Fibroblast of skin of back (primary cell): ENCODE results near the gene CPLX4.

Experiments used
- DNase-seq: peaks from one replicate; pipeline ENCODE4 v3.0.0-alpha.2; 2013

Gene CPLX4

GRCh38 chr18:59306640-59307039 is 11.8 kb downstream of the CPLX4 start:
- DNase-seq, result no peak

- DNase-seq, result no peak
Observed at GRCh38 chr18:59305295-59305694, 13.2 kb downstream of the CPLX4 start.

DNA sequence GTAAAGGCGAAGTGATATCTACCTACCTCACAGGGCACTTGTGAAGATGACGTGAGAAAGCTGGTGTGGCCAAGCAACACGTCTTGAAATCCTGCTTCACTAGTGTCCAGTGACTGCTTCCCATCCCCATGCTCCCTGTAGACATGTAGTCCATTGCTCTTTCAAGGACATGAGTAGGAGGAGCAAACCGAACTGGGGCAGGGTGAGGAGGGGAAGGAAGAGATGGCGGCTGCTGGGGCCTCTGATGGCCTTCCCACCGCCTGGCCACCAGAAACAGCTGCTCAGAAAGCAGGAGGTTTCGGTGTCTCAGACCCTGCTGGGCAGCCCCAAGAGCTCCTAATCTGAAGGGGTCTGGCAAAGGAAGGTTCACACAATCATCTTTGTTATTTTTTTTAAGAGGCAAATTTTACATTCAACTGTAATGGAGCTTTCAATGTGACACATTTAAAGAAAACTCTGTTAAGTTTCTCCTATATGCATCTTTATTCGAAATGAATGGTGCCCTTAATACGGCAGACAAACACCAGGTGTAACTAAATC is 14.7 kb downstream of the CPLX4 start:
- no peak for DNase-seq

DNA sequence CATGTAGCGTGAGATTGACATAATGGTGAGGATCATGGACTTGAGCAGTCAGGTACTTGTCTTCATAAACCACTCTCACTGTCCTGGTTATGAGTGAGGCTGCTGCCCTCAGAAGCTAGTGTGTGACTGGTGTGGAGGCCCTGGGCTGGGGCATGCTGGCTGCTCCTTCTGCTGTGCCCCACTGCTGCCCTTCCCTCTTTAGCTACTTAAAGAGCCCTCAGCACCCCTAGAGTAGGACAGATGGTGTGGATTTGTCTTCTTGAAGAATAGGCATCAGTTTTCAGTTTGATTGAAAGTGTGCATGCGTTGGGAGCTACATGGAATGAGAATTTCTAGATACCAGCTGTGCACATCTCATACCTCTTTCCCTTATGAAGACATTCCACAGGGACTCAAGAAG is 15.4 kb downstream of the CPLX4 start:
- no peak for DNase-seq

DNA sequence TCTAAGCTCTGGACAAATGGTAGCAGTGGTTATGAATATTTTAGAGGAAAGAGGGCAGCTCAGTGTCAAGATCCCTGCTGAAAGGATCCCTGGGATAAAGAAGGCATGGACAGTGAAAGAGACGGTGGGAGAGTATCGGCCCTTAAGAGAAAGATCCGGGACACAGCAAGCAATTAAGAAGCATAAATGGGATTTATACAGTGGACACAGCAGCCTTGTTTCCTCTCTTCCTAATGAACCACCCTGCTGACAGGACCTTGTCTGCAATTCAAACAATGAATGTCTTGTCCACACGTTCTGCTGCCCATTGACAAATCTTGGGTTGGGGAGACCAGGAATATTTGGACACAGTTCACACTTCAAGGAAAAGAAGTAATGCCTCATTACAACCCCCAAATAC is 16.5 kb downstream of the CPLX4 start:
- no peak for DNase-seq

DNA sequence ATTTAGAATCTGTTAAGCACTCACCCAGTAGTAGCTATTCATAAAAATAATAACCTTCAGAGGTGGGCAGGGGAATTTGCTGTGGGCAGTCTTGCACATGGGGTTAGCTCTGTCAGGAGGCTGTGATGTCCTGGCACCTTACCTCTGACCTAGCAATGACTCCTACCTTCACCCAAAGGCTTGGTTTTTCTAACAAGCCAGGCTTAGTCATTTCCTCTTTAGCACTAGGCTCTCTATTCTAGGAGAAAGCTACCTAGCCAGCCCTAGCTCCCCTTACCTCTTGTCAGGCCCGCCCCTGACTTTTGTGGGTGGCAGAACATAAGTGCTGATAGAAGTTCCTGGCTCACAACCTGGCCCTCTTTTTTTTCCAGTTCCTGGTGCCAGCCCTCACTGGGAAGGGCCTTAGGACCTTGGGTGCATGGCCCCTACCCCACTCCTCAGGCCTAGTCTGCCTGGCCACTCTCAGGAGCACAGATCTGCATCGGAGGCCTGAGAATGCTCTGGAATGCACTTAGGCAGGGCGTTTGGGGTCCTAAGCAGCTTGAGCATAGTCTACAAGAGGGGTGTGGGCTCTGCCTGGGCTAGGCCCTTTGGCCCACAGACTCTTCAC is 17.7 kb downstream of the CPLX4 start:
- no peak for DNase-seq

GRCh38 chr18:59298871-59299270 is 19.6 kb downstream of the CPLX4 start:
- DNase-seq, result no peak

DNA sequence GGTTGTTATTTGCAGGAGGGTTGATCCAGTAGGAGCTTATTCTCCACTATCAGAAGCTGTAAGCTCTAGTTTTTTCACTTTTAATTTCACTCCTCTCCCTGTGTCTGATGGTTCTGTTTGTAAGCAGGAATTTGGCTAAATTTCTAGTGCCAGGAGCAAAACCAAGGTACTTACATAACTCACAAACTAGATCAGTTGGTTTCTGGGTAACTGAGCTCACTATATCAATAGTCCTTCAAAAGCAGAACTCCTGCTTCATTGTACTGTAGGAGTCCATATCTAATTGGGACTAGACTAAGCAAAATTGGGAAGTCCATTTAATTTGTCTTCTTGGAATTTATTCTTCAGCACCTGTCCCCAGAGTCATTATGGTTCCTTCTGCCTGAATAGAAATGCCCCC is 25.1 kb downstream of the CPLX4 start:
- no peak for DNase-seq

DNA sequence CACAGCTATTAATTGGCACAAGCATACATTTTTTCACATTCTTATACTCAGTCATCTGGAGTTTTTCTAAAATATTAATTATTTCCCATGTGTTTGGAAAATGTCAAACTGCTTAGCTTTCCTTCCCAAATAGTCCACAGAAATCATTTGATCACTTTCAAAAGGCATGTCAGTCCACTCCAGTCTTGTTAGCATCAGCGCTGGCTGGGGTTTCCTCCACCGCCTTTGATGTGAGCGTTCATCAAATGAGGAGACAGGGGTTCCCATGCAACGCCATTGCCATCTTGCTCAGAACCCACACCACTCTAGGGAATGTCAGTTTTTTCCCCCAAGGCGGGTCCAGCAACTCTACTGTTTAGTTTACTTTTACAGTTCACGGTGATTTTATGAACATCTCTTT is 32.1 kb downstream of the CPLX4 start:
- no peak for DNase-seq

DNA sequence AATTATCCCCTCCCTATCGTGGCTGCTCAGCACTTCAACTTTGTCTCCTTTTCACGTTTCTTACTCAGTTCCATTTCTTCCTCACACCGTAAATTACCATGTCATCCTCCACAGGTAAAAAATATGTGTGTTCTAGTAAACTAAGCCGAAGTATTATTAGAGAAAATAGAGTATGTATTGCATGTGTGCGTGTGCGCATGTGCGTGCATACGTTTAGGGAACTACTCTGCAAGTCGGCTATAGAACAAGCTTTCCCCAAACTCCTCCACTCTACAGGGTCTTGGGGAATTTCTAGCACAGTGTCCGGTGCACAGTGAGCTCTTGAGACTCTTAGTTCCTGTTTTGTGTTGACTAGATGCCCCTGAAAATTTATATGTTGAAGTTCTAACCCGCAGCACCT is 36.1 kb downstream of the CPLX4 start:
- DNase-seq, result no peak

DNA sequence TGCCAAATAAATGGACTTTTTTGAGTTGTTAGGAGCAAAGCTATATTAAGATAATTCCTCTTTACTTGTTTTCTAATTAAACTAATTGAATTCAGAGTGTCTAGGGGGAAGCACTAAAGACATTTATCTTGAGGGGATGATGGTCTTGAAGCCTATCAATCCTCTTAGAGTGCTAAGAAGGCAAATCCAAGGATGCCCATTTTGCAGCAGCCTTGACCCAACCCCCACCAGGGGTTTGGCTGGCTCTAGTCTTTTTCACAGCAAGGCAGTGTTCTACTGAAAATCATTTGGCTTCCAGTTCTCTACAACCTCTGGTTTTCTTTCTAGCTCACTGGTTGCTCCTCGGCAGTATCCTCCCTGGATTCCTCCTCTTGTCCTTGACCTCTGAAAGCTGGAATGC is 38.7 kb downstream of the CPLX4 start:
- no peak for DNase-seq

DNA sequence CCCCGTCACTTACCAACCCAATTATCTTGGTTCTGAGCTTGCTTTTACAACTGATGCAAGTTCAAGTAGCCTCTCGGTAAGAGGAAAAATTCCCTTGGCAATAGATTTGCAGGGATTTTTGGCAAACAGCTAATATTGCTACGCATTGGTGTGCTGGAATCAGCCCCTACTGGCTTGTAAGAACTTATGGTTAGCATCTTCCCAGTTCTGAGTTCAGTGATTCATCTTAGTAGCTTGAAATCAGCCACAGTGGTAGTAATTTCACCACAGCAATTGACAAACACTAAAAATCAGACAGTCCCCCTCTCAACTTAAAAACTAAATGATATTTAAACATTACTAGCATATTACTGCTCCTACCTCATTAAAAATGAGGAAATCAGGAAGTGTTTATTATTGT is 39.3 kb downstream of the CPLX4 start:
- DNase-seq, result no peak

DNA sequence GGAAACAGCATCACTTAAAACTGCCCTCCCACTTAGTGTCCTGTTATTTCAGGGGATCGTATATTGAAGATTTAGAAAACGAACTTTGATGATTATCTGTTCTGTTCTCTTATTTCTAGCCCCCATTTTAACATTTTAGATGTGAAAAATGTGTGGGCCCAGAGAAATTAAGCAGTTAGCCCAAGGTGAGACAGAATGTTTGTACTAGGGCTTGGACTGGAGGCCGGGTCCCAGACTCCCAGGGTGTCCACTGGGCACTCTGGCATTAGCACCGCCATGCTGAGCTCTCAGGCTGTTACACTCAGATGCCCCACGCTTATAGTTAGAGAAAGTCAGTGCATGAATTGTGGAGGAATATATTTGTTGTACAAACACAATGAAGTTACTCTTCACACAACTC is 39.7 kb downstream of the CPLX4 start:
- no peak for DNase-seq

DNA sequence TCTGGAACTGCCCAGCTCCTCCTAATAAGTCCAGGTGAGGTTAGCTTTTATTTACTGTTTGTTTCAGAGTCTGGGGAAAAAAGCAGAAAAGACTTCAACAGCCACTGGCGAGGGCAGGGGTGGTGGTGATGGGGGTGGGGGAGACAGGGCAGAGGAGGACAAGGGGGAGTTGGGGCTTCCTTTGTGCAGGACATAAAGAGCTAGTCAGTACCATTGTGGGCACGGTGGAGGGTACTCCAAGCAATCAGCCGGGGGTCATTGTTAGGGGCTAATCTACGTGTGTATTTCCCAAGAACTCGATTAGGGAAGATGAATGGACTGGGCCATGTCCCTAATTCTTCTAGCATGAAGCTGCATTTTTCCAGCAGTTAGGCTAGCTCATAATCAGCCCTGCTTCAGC is 42.4 kb downstream of the CPLX4 start:
- DNase-seq, result no peak

DNA sequence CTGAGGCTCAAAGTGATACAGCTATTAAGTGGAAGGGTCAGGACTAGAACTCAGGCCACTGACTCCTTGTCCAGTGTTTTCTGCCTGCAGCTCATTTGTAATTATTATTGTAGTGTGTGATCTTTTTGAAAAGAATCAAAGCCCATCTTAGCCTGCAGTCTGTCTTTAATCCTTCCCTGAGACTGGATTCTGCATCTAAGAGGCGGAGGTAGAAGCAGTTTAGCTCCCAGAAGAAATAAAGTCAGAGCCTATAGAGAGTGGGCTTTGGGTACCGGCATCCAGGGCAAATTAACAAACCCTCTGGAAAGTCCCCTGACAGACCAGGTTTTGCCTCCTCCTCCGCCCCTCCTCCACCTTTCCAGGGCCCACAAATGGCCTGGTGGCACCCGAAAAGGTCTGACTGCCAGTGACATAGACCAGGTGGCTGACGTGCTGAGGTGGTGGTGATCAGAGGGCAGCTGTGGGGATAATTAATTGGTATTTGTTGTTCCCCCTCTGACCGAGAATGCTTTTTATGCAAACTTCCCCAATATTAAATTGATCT is 43.0 kb downstream of the CPLX4 start:
- no peak for DNase-seq

DNA sequence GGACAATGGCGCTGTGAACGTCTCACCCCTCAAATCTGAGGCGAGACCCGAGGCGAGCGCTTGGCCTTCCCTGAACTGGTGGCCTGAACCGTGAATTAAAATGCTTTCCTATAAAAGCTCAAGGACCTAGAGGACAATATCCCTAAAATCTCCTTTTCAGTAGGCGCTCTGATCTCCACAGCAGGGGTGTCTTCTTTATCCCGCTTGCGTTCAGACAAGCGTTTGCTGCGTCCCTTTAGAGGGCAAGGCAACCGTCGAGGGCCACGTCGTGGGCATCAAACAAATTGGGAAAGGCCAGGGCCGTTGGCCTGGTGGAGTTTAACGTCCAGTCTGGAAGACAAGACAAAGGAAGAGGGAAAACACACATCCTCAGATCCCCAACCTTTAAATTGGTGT is 43.9 kb downstream of the CPLX4 start:
- DNase-seq, result no peak

DNA sequence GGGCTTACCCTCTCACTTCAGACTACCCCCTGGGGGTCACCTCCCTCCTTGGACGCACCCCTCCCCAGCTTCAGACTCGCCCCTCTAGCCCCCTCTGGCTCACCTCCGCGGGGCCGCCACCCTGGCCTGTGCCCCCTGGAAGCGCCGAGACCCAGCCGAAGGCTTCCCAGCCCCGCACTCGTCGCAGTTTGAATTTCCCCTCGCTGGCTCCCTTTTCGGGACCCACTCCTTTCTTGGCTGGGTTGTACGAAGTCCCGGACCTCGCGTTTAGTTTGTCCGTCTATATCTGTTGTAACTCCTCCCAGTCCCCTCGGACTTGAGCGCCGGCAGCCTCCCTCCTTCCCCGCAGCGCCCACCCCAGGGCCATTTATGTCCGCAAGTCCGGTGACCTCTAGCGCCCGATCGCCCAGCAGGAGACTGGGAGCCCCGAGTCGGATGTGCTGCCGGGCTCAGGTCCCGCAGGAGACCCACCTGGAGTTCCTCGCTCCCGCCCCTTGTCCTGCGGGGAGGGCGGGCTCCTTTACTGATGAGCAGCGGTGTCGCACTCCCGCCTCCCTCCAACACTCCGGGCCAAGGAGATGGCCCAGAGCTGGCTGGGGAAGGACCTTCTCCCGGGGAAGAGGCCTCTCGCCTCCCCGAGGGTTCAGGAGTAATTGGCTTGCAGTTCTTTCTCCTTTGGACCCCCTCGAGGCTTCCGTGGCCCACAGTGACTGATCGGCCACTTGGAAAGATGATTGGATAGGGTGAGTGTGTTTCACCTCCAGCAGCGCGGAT is 44.5 kb downstream of the CPLX4 start:
- no peak for DNase-seq

GRCh38 chr18:59272891-59273758 is 45.3 kb downstream of the CPLX4 start, which contains the start of gene RAX:
Gene RAX (minus strand): TSS chr18:59273454. CDS start chr18:59273206, 248 bp downstream.
- peak; percentile 36 for DNase-seq

- no peak for DNase-seq
Observed at GRCh38 chr18:59272221-59272888, 46.1 kb downstream of the CPLX4 start.

DNA sequence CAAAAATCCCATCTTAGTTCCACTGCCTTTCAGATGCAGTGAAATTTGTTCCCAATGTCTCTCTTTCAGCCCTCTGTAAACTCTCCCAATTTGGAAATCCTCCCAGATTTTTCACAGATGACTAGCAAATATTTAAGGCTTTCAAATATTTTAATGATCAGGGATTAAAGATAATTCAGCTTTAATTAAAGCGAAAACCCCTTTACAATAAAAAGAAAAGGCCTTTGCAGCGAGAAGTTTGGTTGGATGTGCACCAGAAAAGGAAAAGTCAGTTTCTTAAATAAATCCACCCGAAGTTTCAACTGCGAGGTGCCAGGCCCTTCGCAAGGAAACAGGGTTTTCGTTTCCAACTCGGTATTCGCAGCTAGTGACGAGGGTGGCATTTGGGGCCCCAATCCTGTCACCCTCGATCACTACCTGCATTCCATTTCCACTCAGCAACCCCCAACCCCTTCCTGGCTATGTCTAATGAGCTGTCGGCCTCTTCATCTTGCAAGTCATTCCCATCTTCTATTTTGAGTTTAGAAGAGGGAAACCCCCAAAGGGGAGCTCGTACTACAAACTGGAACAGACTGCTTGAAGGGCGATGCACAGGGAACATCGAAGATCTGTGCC is 46.7 kb downstream of the CPLX4 start:
- DNase-seq, result no peak

- DNase-seq, result no peak
Observed at GRCh38 chr18:59270689-59271257, 47.7 kb downstream of the CPLX4 start.
